GM18951 (cell line): Measurements from ENCODE around the gene SORCS2.

Experiments used
- POLR2A ChIP-seq: IDR thresholded peaks from 4 replicates; pipeline ENCODE4 v1.6.1; 2011; ENCODE audit warnings: mild to moderate bottlenecking; ENCODE audit not compliant: insufficient read length, insufficient read depth; ENCODE audit errors: extremely low read depth
- in situ Hi-C: fragments of 300-500 bp; cut with MboI; formaldehyde crosslinking; loops from one replicate; pipeline ENCODE4 v1.12.0; 2022; ENCODE audit warnings: low sequenced_read_pairs, mixed read lengths, inconsistent platforms; ENCODE audit not compliant: unreplicated experiment

SORCS2 gene

DNA sequence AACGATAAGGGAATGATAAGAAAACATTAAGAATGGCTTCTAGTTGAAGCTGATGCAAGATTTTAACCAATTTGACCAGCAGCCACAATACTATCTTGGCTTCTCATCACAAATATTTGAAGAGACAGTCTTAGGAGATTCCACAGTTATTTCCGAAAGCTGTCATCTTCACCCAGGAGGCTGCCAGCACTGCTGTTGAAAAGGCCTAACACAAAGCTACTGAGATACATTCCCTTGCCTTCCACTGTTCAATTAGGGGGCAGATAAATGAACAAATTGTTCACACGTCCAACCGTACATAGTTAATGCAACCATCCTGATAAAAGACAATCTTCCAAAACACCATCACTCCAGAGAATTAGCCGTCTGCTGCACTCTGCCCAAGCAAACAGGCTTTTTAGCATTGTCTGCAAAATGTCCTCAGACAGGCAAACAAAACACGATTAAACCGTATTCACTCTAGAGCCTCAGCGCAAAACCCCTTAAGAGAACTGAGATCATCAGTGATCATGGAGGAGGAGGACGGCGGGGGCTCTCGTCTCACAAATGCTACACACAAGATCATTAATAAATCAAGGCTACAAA lies 432.1 kb downstream of the SORCS2 start:
- in situ Hi-C loops, result no loop called here
- no peak for TF ChIP-seq POLR2A

DNA sequence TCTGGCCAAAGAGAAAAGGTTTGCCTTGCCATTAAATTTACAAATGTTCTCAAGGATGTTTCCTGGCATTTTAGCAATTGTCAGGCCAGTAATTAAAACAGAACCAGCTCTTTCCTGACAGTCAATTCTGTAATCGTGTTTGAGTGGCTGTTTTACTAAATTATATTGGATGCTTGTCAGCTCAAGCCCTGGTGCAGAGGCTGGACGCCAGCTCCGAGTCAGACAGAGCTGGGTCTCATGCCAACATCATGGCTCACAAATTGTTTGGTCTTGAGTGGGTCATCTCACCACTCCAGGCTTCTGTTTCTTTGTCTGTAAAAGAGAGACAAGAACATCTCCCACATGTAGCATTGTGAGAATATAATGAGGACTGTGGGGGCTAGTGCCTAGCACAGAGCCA lies 432.7 kb downstream of the SORCS2 start:
- in situ Hi-C loops, result no loop called here
- no peak for TF ChIP-seq POLR2A

DNA sequence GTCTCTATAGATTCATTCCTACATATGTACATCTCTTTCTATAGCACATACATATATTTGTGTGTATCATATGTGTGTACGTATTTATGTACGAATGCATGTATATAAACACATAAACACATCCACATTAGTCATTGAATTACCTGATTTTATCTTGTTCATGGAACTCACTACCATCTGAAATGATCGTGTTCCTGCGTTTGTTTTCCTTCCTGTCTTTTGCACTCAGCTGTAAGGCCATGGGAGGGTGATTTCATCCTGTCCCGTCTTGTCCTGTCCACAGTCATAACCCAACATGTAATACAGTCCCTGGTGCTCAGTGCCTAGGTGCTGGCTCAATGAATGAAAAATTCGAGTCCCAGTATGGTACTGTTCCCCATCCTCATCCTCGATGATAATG lies 434.2 kb downstream of the SORCS2 start:
- in situ Hi-C loops, result no loop called here
- no peak for TF ChIP-seq POLR2A

DNA sequence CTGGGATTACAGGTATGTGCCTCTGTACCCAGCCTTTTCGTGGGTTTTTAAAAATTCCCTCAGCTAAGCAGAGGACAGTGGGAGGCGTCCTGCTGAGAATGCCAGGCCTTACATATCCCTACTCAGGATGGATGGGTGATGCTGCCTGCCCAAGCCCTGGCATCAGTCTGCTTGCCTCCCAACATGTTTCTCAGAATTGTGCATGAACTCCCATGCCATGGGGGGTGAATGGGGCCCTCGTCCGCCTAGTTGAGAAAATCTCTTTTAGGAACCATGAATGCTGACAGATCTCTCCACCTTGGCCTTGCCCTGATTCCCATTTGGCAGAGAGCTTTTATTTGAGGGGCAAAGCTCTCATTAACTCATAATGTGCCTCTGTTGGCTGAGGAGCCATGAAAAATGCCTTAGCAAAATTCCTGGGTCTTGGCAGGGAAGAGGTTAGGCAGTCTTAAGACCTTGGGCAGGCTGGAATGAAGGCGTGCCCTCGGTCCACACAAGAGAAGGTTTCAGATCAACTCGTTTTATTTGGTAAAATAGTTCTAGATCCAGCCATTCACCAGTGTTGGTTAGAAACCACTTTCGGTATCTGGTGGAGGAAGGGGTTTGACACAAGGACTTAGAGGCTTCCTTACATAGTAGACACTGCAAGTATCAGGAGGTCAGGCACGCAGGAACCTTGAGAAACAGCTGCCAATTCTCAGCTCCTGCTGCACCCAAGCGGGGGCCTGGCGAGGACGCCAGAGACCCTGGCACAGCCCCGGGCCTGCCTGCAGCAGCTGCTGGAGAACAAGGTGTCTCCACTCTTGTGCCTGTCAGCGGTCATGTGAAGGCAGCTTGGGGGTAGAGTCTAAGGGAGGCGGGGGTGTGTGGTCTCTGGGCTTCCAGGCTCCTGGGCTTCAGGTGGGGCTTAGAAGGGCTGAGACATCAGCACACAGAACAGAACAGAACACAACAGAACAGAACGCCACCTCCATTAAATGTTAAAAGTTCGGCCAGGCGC lies 435.2 kb downstream of the SORCS2 start:
- TF ChIP-seq POLR2A, result no peak
- in situ Hi-C loops, result no loop called here

DNA sequence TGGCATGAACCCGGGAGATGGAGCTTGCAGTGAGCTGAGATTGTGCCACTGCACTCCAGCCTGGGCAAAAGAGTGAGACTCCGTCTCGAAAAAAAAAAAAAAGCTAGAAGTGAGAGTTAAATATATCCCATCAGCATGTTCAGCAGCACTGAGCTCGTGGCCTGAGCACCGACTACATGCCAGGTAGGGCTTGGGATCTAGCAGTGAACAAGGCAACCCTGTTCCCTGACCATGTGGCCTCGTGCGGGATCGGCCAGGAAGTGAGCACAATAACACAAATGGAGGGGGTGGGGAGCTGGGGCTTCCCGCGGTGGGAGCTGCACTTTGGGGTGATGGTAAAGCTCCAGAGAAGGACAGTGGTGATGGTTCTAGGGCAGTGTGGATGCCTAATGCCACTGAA lies 436.1 kb downstream of the SORCS2 start:
- in situ Hi-C loops, result no loop called here
- no peak for TF ChIP-seq POLR2A

DNA sequence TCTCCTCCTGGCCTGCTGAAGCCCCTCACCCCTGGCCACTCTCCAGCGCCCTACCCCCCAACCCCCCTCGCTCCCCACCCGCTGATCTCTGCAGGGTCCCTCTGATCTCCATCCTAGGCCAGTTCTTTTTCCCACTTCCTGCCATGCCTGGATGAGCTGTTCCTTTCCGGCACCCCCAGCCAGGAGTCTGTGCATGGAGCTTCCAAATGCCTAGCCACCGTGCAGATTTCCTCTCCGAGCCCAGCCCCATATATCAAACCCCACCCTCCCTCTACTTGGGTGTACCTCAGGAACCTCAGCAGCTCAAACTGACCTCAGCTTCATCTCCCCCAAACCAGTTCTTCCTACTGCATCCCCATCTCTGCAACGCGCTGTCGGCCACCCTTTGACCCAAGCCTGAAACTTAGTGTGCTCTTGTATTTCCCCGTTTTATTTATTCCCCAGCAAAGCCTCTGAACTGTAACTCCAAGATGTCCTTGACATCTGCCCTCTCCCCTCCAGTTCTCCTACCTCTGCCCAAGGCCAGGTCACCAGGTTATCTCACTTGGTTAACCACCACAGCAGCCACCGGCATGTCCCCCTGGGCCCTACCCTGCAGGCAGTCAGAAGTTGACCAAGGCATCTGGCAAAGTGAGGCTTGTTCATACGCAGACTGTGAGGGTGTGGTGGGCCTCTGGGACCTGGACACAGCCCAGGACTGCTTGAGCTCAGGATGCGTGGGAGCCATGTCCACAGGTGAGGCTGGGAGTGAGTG lies 437.3 kb downstream of the SORCS2 start:
- in situ Hi-C loops, result no loop called here
- no peak for TF ChIP-seq POLR2A

DNA sequence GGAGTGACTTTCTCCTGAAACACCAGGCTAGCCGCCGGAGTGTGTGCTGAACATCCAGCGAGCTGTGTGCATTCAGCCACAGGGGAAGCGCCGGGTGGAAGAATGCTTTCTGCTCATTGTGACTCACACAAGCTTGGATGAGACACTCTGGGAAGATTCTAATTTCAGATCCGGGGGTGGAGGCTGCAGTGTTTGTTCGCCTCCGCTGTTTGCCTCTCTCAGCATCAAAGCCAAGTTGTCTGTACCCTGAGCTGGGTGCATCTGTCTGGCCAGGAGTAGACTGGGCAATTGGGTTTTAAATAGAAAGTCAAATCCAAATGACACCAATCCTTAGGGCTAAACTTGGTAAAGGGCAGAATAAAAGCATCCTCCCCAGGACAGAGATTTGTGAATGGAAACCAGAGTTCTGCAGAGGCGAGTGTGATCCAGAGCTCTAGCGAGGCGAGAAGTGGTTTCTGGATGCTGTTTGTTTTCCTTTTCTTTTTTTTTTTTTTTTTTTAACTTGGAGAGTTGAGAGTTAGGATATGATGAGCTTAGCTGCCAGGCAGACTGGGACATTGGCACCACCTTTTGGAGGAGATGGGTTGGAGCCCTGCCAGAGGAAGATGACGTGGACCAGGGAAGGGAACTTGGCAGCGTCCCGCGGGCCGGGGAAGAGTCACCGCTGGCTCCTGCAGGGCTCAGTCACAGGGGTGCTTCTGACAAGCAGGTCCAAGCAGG lies 438.4 kb downstream of the SORCS2 start:
- in situ Hi-C loops, result no loop called here
- no peak for TF ChIP-seq POLR2A

DNA sequence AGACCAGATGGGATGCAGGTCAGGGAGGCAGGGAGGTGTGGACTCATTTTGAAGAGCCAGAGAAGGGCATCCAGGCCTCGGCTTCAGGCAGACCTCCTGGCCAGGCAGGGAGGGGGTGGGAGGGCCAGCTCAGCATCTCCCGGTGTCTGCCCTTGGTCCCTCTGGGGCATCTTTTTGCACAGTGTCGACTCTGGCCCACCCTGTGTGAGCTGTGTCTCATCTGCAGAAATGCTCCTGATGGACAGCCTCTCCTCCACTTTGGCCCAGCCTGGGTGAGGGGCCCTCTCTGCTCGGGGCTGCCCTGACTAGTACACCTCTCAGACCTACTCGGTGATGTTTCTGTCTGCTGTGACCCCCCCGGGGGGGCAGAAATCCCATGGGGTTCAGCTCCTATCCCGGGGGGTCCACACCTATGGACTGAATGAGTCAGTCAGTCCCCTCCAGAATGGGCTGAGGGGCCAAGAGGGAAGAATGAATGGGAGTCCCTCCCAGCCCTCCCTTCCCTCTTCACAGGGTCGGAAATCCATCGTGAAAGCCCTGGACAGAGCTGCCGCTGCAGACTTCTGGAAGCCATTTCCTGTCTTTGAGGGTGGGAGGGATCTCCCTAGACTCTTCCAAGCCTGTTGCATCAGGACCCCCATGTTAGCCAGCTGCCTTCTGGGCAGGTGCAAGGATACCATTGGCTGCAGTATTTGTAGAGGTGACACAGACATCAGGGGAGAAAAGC lies 439.1 kb downstream of the SORCS2 start:
- TF ChIP-seq POLR2A, result no peak
- in situ Hi-C loops, result no loop called here

DNA sequence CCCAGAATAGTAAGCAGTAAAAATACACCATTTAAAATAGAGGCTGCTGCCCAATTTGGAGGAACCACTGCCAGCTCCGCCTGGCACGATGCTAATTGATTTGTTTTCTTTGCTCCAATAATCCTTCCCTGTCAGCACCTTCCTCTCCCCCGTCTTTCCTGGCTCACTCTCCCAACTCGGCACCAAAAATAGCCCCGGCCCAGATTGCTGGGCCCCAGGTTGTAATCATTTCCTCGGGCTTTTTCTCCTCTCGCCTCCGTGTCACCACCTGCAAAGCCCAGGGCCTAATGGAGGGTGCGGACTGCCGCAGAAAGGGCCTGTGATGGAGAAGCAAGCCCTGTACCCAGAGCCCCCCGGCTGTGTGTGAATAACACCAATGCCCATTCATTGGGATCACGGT lies 440.0 kb downstream of the SORCS2 start:
- in situ Hi-C loops, result no loop called here
- no peak for TF ChIP-seq POLR2A

DNA sequence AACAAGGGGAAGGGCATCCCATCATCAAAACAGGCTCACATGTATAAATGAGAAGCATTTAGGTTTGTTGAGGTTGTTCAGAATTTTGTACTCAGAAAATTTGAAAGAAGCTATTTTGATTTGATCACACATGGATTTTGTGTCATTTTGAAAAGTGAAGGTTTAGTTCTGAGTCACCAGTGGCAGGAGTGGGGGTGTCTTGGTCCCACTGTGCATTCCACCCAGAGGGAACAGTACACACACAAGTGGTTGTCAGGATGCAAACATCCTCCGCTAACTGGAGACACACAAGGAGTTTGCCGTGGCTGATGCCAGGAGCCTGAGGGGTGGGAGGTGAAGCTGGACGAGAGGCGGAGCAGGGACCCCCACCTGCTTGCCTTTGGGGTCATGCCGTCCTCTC lies 440.6 kb downstream of the SORCS2 start:
- no peak for TF ChIP-seq POLR2A
- in situ Hi-C loops, result no loop called here

DNA sequence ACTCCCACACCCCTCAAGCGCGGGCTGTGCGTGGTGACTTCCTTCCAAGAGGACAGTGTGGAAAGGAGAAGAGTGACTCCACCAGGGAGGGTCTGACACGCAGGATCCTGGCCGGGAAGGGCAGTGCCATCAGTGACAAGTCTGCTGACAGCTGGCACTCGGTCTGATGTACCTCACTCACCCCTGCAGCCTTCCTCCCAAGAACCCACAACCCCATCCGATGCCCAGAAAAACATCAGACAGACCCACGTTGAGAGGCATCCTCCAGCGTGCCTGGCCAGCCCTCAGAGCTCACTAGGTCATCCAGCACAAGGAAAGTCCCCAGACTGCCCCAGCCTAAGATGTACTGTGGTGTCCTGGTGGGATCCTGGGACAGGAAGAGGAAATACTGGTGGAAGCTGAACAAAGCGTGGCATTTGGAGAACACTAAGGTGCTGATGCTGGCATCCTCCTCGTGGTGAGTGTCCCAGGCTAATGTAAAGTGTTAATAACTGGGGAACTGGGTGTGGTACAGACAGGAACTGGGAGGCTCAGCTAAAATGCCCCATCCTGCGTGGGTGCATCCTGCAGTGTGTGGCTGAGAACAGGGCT lies 442.4 kb downstream of the SORCS2 start:
- in situ Hi-C loops, result no loop called here
- no peak for TF ChIP-seq POLR2A

DNA sequence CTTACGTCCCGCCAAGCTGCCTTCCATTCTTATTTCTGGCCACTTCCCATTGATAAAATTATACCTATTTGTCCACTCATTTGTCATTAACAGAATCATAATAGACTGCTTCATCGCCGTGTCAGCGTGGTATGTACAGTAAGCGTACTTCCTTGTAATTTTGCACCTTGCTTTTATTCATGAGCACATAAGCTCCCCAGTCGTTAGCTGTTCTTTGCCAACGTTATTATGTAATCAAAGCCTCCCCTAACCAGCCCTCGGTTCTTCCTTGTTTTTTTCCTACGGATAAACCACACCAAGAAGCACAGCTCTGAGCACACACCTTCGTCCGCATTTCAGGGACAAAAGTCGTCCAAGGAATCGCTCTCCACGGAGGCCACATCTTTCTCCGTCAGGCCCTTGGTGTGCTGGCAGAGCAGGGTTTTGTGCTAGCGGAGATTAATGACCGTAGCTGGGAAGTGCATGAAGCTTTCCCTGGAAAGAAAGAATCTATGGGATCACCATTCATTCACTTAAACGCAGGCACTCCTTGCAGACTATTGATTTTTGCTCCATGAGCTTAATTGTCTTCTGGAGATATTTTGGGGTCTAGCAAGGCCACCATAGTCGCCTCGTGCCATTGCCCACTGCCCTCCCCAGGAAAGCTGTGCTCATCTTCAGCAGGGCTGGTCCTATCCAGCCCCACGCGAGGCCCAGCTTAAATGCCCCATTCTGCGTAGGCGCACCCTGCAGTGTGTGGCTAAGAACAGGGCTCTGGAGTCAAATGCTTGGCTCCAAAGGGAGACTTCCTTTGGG lies 443.3 kb downstream of the SORCS2 start:
- in situ Hi-C loops, result no loop called here
- TF ChIP-seq POLR2A, result no peak

DNA sequence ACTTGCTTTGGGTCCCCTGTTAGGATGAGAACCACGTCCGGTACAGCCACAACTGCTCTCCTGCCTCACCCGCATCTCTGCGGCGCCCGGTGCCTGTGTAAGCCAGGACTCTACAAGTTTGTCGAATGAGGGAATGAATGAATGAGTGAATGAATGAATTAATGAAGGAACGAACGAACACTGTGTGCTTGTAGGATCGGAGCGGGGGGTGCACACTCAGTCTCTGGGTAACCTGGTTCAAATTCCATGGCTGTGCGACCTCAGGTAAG lies 443.8 kb downstream of the SORCS2 start:
- in situ Hi-C loops, result no loop called here
- no peak for TF ChIP-seq POLR2A
